Skeletal muscle tissue (tissue), 4 donors: ENCODE results near the gene TMEM132C. TPM values are rescaled to one million over a fixed set of nuclear protein-coding genes. Genes with fewer than 3 reads are reported as not detected.

ENCODE experiments used
- H3K27ac ChIP-seq: one replicate; pipeline ENCODE4 v1.7.0; 2013; ENCODE audit warnings: mild to moderate bottlenecking, low read depth, low read length, inconsistent platforms
- H3K27me3 ChIP-seq, 3 donors: one replicate each; pipeline ENCODE4 v1.7.0; 2013; ENCODE audit warnings: low read length in 3 of 3; ENCODE audit not compliant: control insufficient read depth in 3 of 3, insufficient read depth in 3 of 3
- H3K36me3 ChIP-seq, 3 donors: one replicate each; pipeline ENCODE4 v1.7.0; 2013; ENCODE audit warnings: low read length in 3 of 3; ENCODE audit not compliant: control insufficient read depth in 3 of 3, insufficient read depth in 3 of 3
- H3K4me1 ChIP-seq, 3 donors: one replicate each; pipeline ENCODE4 v1.7.0; 2013; ENCODE audit warnings: low read length in 3 of 3, mild to moderate bottlenecking in 3 of 3; ENCODE audit not compliant: control insufficient read depth in 3 of 3, insufficient read depth in 3 of 3
- H3K4me3 ChIP-seq, 3 donors: one replicate each; pipeline ENCODE4 v1.7.0; 2013; ENCODE audit warnings: low read length in 3 of 3
- H3K9ac ChIP-seq, 3 donors: one replicate each; pipeline ENCODE4 v1.7.0; 2013; ENCODE audit warnings: low read length in 3 of 3, mild to moderate bottlenecking in 3 of 3, moderate library complexity in 2 of 3, low read depth in 1 of 3
- H3K9me3 ChIP-seq, 3 donors: one replicate each; pipeline ENCODE4 v1.7.0; 2013; ENCODE audit warnings: low read length in 3 of 3; ENCODE audit not compliant: control insufficient read depth in 3 of 3
- total RNA-seq: library from RNA; depleted of rRNA; stranded (reverse); fragments of >200 nt; gene quantifications from one replicate; pipeline ENCODE4 v1.2.3, GENCODE V29; 2014
- donor health status: Osteomylitis.

TMEM132C gene
- total RNA-seq, 1 donor from 2014 or later = 3.7 TPM

DNA sequence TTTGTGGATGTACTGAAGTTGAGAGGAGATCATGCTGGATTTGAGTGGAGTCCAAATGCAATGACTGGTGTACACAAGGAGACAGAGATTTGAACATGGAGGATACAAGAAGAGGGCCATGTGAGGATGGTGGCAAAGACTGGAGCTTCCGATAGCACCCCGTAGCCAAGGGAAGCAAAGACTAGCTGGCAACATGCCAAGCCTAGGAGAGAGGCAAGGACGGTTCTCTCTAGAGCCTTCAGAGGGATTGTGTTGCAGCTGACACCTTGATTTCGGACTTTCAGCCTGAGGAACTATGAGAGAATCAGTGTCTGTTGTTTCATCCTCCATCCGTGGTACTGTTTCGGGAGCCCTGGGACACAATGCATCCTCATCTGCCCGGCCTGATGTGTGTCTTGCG, 354.3 kb downstream of the TMEM132C start:
- Histone ChIP-seq H3K36me3 (no peaks in the 10 kb centered on the region), H3K27ac (no peak overlapping the region), H3K9me3 (no peaks in the 10 kb centered on the region), H3K4me1 (no peaks in the 10 kb centered on the region), H3K4me3 (no peak overlapping the region), H3K9ac (no peak overlapping the region), H3K27me3 (no peaks in the 10 kb centered on the region)

DNA sequence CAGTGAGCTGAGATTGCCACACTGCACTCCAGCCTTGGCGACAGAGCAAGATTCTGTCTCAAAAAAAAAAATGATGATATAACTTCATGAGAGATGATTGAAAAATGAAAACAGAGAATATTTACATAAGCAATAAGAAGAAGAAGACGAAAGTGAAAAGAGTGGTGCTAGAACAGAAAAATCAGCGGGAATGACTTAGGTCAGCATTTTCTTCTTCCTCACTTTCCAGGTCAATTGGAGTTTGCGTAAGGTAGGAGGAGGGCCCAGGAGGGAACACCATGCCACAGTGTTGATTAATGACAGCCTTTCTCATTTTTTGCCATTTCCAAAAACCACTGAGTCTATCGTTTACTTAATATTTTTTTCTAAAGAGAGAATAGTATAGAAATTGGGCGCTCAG, 356.8 kb downstream of the TMEM132C start:
- Histone ChIP-seq H3K27me3 (no peaks in the 10 kb centered on the region), H3K4me1 (no peaks in the 10 kb centered on the region), H3K36me3 (no peaks in the 10 kb centered on the region), H3K9me3 (peaks cover 0 to 2% (median 0%) of the 10 kb centered on the region in 3 donors), H3K9ac (no peak overlapping the region), H3K27ac (no peak overlapping the region), H3K4me3 (no peak overlapping the region)

DNA sequence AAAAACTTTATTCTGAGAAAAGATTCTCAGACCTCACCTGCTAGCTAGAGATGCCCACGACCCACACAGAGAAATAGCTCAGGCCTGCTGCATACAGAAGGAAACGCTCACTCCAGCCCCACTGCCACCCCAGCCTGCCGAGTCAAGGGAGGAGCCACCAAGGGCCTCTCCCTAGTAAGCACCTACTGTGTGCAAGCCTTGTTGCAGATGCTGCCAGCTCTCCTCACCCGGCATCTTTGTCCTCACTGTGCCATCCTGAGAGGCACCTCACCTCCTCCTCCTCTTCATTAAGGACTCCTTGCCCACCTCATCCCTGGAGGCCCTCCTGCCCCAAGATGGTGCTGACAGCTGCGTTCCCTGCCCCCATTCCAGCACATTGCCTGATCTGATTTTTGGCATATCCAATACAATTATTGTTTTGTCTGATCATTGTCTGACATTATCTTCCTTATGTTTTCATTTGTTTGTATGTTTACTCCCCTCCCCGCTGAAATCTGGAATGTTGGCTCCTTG, 359.9 kb downstream of the TMEM132C start:
- Histone ChIP-seq H3K9me3 (peaks cover 0 to 2% (median 0%) of the 10 kb centered on the region in 3 donors), H3K27ac (no peak overlapping the region), H3K27me3 (no peaks in the 10 kb centered on the region), H3K9ac (no peak overlapping the region), H3K36me3 (no peaks in the 10 kb centered on the region), H3K4me3 (no peak overlapping the region), H3K4me1 (no peaks in the 10 kb centered on the region)

DNA sequence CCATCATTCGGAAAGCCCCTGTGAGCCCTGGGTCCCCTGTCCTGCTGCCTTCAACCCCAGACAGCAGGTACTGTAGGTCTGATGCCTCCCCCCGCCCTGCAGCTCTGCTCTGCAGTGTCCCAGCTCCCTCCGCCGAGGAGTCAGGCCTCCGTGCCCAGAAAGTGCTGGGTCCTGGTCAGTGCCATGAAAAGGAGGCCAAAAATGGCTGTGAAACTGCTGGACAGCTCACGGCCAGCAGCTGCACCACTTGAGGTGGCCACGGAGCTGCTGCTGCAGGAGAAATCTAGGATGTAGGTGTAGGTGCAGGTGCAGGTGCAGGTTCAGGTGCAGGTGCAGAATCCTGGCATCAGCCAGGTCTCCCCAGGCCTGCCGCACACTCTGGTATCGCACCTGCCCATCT, 360.7 kb downstream of the TMEM132C start:
- peaks cover 0 to 2% (median 0%) of the 10 kb centered on the region in 3 donors for H3K9me3 ChIP-seq
- H3K36me3 ChIP-seq = no peaks in the 10 kb centered on the region
- H3K9ac ChIP-seq = no peak overlapping the region
- H3K4me3 ChIP-seq = no peak overlapping the region
- H3K4me1 ChIP-seq = no peaks in the 10 kb centered on the region
- no peaks in the 10 kb centered on the region for H3K27me3 ChIP-seq
- no peak overlapping the region for H3K27ac ChIP-seq

DNA sequence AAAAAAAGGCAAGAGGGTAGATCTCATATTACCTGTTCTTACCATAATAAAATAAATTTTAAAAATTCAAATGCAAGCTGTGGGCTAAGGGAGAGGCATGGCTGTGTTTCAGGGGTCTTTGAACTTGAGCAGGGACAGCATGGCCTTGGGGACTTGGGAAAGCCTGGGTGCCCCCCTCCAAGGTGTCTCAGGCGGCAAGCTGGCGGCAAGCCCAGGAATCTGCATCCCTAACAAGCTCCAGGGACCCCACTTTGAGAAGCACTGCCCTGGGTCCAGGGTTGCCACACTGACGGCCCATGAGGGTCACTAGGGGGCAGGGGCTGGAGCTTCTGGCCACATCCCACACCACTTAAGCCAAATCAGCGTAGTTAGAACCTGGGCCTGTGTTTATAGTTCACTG, 363.0 kb downstream of the TMEM132C start:
- H3K4me1 ChIP-seq = no peaks in the 10 kb centered on the region
- no peaks in the 10 kb centered on the region for H3K27me3 ChIP-seq
- no peak overlapping the region for H3K27ac ChIP-seq
- no peak overlapping the region for H3K4me3 ChIP-seq
- H3K9ac ChIP-seq = no peak overlapping the region
- no peaks in the 10 kb centered on the region for H3K36me3 ChIP-seq
- H3K9me3 ChIP-seq = peaks cover 0 to 2% (median 0%) of the 10 kb centered on the region in 3 donors

DNA sequence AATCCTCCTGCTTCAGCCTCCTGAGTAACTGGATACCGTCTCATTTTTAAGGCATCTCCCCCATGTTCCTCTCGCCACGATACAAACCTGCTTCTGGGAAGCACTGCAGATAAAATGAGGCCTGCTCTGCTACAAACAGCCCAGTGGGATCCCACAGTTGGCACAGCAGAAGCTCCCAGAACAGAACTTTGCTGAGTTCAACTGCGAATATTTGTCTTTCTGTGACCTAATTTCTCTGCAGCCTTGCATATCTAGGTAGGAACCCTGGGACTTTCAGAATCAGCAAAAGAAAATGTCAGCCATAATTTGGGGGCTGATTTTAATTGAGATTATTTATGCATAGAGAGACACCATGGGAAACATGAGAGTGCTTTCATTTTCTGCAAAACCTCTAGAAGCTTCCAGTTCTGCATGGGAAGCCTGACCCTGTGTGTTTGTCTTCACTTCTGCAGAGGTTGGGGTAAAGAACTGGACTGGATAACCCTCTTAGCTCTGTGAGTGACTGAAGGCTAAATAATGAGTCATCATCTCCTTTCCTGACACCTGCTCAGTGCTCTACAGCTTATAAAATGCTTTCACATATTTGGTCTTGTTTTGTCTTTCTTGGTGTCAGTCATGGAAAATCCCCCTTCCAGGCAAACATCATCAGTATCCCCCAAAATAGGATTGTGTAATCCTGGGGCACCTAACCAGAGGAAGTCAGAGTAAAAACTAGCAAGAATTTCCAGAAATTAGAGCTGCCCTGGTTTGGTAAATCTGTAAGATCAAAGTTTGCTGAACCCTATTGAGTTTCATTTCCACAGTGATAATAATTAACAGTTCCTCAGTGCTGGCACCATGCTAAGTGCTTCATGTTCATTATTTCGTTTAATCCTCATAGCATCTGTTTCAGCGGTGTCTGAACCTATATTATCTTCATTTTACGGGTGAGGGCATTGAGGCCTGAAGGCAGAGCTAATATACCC, 371.0 kb downstream of the TMEM132C start:
- H3K27ac ChIP-seq = no peak overlapping the region
- H3K9me3 ChIP-seq = no peaks in the 10 kb centered on the region
- H3K9ac ChIP-seq = no peak overlapping the region
- no peak overlapping the region for H3K4me3 ChIP-seq
- no peaks in the 10 kb centered on the region for H3K27me3 ChIP-seq
- no peaks in the 10 kb centered on the region for H3K4me1 ChIP-seq
- no peaks in the 10 kb centered on the region for H3K36me3 ChIP-seq

DNA sequence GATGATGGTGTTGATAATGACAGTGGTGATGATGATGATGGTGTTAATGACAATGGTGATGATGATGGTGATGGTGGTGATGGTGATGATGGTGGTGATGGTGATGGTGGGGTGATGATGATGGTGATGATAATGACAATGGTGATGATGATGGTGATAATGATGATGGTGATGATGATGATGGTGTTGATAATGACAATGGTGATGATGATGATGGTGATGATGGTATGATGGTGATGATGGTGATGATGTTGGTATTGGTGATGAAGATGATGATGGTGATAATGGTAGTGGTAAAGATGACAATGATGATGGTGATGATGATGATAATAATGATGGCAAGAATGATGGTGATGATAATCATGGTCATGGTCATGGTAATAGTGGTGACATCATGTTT, 372.1 kb downstream of the TMEM132C start:
- Histone ChIP-seq H3K4me3 (no peak overlapping the region), H3K4me1 (no peaks in the 10 kb centered on the region), H3K27me3 (no peaks in the 10 kb centered on the region), H3K27ac (no peak overlapping the region), H3K9ac (no peak overlapping the region), H3K36me3 (no peaks in the 10 kb centered on the region), H3K9me3 (no peaks in the 10 kb centered on the region)

DNA sequence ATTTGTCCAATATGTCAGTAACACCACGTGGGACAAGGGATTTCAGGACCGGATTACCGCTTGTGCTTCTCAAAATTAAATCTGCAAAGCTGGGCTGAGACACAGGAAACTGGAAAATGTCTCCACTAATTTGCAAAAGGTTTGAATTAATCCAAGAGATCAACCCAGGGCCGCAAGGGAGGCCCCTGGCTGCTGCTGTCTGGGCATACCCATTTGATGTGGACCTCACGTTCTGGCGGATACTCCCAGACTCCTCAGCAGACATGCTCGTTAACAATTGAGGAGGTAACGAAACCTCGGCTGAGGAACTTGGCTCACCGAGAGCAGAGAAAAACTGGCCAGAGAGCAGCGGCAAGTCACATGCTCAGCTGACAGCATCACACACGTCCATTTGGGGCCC, 376.2 kb downstream of the TMEM132C start:
- H3K9ac ChIP-seq = no peak overlapping the region
- H3K36me3 ChIP-seq = no peaks in the 10 kb centered on the region
- peaks cover 0 to 3% (median 0%) of the 10 kb centered on the region in 3 donors for H3K9me3 ChIP-seq

DNA sequence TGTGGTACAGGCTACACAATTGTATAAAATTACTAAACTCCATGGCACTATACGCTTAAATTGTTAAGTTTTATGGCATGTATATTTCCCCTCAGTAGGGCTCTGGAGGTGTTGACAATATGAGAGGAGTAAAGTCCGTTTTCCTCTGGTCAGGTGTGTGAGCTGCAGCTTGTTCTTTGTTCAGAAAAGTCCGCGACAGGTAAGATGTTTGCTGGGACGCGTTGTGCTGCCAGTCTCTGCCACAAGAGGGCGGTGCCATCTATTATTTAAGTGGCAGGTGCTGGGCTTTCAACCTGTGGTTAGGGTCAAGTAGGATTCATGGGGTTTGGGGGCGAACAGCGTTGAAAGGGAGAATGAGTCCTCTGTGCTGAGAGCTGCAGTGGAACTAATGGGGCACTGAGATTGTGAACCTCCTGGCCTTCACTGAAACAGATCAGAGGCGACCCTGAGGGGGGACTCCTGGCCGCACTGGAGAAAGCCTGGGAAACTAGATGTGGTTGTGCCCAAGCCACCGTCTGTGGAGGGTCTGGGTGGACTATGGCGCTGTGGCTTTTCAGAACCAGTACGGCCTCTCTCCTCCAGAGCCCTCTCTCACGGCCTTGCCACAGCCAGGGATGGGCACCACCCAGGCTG, 377.8 kb downstream of the TMEM132C start:
- Histone ChIP-seq H3K9ac (no peak overlapping the region), H3K9me3 (peaks cover 0 to 3% (median 0%) of the 10 kb centered on the region in 3 donors), H3K4me1 (no peaks in the 10 kb centered on the region), H3K27ac (no peak overlapping the region), H3K4me3 (no peak overlapping the region), H3K36me3 (no peaks in the 10 kb centered on the region), H3K27me3 (no peaks in the 10 kb centered on the region)

More for the DNA sequence above, 376.2 kb downstream of the TMEM132C start:
- Histone ChIP-seq H3K4me1 (no peaks in the 10 kb centered on the region), H3K4me3 (no peak overlapping the region), H3K27me3 (no peaks in the 10 kb centered on the region), H3K27ac (no peak overlapping the region)

DNA sequence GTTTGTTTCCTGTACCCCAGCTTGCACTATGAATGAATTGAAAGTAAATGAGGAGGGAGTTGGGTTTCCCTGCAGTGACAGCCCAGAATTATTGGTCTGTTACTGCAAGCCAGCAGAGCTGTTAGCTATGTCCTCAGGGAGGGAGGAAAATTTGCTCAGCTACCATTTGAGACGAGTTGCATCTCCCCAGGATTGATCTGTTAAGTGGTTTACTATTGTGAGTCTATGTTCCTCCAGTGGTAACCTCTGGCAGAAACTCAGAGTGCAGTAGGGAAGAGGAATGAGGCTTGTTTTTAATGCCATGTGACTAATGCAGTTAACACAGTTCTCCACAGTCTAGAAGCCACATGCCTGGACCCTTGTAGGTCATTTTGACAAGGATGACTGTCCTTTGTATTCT, 382.9 kb downstream of the TMEM132C start:
- H3K9me3 ChIP-seq = peaks cover 0 to 3% (median 0%) of the 10 kb centered on the region in 3 donors
- no peaks in the 10 kb centered on the region for H3K27me3 ChIP-seq
- no peak overlapping the region for H3K4me3 ChIP-seq
- H3K9ac ChIP-seq = no peak overlapping the region
- no peaks in the 10 kb centered on the region for H3K4me1 ChIP-seq
- no peaks in the 10 kb centered on the region for H3K36me3 ChIP-seq
- H3K27ac ChIP-seq = no peak overlapping the region
